AG04449 (cell line): ENCODE measurements around the gene DPP9.

Source experiments
- CTCF ChIA-PET: fragments of 350-600 bp; formaldehyde crosslinking; extraction: SDS; loops from one replicate; lab custom pipeline; 2021; ENCODE audit warnings: antibody characterized with exemption; lab: Yijun Ruan, JAX
- POLR2A ChIA-PET: fragments of 400-600, 350-600 bp; formaldehyde crosslinking; extraction: SDS; loops from one replicate; lab custom pipeline; 2020; ENCODE audit warnings: antibody characterized with exemption, inconsistent platforms; lab: Yijun Ruan, JAX
- DNase-seq: peaks from one replicate; pipeline ENCODE4 v3.0.0-alpha.2; 2010; ENCODE audit warnings: low read depth, low spot score
- H3K4me3 ChIP-seq: 2 replicates; pipeline ENCODE4 v1.5.1; 2011; ENCODE audit warnings: low read depth, mild to moderate bottlenecking, control low read depth, low read length
- TF ChIP-seq, protein P1 (sequence below): IDR thresholded peaks from one replicate; pipeline ENCODE4 v1.5.1; 2011; ENCODE audit warnings: mild to moderate bottlenecking, moderate library complexity, low read length, control low read depth, inconsistent platforms; ENCODE audit not compliant: insufficient read depth; ENCODE audit errors: missing control alignments

DPP9 gene

DNA sequence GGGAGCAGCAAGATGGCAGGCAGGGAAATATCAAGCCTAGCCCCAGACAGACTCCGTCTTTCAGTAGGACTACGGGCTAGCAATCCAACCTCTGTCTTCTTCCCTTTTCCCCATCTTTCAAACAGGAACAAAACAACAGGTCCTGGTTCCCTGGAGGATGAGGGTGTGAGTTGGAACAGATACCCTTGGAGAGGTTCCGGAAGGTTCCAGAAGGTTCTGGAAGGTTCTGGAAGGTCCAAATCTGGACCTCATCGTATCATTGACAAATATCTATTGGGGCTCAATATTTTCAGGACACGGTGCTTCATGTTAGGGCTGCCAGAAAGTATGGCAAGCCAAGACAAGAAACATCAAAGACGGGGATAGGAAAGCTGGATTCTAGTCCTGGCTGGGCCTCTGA lies 39.4 kb upstream of the DPP9 start:
- H3K4me3 ChIP-seq, result no peak overlapping the region
- ChIA-PET CTCF (interaction anchor here (5.0 kb wide), 1 partner anchor 27 kb away, joined by 23 read pairs; the partner anchor contains the start of gene FEM1A), POLR2A (no interaction called here)
- TF ChIP-seq, protein P1, sequence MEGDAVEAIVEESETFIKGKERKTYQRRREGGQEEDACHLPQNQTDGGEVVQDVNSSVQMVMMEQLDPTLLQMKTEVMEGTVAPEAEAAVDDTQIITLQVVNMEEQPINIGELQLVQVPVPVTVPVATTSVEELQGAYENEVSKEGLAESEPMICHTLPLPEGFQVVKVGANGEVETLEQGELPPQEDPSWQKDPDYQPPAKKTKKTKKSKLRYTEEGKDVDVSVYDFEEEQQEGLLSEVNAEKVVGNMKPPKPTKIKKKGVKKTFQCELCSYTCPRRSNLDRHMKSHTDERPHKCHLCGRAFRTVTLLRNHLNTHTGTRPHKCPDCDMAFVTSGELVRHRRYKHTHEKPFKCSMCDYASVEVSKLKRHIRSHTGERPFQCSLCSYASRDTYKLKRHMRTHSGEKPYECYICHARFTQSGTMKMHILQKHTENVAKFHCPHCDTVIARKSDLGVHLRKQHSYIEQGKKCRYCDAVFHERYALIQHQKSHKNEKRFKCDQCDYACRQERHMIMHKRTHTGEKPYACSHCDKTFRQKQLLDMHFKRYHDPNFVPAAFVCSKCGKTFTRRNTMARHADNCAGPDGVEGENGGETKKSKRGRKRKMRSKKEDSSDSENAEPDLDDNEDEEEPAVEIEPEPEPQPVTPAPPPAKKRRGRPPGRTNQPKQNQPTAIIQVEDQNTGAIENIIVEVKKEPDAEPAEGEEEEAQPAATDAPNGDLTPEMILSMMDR, result no peak
- DNase-seq, result no peak

DNA sequence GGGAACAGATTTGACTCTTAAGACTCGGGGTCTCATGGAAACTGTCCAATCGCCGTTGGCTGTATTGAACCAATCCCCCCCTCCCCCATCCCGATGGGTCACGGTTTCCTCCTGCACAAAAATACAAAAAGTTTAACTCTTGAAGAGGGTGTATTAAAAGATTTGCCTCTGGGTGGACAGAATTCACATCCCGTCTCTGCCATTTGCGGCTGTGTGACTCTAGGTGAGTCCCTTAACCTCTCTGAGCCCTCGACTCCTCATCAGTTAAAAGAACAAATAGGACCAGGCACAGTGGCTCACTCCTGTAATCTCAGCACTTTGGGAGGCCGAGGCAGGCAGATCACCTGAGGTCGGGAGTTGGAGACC lies 36.6 kb upstream of the DPP9 start:
- peak overlapping the region; percentile 37; the same call in 1 of the 2 replicates for H3K4me3 ChIP-seq
- POLR2A ChIA-PET, result interaction anchor here (0.8 kb wide), 1 partner anchor 31 kb away, joined by 4 read pairs; the partner anchor contains the start of gene FEM1A
- TF ChIP-seq, protein P1, result no peak
- CTCF ChIA-PET, result interaction anchor here (5.0 kb wide), 1 partner anchor 30 kb away, joined by 23 read pairs; the partner anchor contains the start of gene FEM1A
- DNase-seq, result no peak

DNA sequence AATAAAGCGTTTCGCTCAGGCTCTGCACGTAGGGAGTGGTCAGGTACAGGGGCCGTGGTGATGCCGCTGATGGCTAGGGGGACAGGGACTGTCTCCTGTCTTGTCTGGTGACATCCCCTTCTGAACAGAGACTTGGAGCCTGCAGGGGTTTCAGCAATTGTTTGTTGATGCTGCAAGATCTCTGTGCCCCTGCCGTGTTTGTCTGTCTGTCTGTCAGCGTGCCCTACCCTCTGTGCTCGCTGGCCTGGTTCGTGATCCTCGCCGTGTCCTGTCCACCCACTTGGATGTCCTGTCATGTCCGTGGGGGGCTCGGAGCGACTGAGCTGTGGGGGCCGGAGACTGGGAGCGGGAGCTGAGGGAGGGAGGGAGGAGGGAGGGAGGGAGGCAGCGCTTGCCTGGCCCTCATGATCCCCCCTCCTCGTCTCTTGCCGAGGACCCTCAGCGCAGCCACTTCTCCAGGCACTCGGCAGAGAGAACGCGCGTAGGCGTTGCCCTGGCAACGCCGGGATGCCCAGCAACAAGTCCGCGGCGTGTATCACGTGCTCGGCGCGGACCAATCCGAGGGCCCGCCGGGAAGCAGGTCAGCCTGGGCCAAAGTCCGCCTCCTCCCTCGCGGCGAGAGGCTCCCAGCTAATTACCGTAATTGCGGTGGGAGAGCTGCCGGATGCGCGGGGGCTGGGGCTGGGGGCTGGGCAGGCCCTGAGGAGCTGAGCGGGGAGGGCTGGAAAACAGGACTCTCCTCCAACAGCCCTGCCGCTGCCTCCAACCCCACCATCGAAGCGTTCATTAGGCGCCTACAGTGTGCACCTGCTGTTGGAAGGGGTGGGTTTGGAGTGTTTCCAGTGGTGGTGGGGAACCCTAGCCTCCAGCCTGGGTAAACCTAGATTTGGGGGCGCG lies 36.0 kb upstream of the DPP9 start:
- ChIA-PET POLR2A (interaction anchor here (0.8 kb wide), 1 partner anchor 32 kb away, joined by 4 read pairs; the partner anchor contains the start of gene FEM1A), CTCF (interaction anchor here (5.0 kb wide), 1 partner anchor 31 kb away, joined by 23 read pairs; the partner anchor contains the start of gene FEM1A)
- TF ChIP-seq, protein P1, result no peak
- DNase-seq, result peak; percentile 21
- H3K4me3 ChIP-seq, result peak overlapping the region; percentile 37

DNA sequence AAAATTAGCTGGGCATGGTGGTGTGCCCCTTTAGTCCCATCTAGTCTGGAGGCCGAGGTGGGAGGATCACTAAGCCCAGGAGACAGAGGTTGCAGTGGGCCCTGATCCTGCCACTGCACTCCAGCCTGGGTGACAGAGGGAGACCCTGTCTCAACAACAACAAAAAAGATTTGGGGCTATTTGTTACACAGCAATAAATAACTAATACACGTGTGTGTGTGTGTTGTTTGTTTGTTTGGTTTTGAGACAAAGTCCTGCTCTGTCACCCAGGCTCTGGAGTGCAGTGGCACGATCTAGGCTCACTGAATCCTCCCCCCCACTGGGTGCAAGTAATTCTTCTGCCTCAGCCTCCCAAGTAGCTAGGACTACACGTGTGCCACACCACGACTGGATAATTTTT lies 35.0 kb upstream of the DPP9 start:
- TF ChIP-seq, protein P1, result no peak
- ChIA-PET POLR2A (no interaction called here), CTCF (interaction anchor here (5.0 kb wide), 1 partner anchor 32 kb away, joined by 23 read pairs; the partner anchor contains the start of gene FEM1A)
- H3K4me3 ChIP-seq, result no peak overlapping the region
- DNase-seq, result no peak

DNA sequence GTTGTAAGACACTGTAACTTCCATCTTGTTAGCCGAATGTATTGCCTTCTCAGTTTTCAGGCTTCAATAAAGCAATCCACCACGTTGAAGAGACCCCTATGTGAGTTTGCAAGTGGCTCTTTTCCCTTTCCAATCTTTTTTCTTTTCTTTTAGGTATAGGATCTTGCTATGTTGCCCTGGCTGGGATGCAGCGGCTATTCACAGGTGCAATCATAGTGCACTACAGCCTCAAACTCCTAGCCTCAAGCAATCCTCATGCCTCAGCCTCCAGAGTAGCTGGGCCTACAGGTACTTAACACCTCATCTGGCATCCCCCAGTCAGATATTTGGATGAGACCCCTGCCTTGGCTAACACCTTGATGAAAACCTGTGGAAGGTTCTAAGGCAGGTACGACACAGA lies 34.4 kb upstream of the DPP9 start:
- DNase-seq, result no peak
- TF ChIP-seq, protein P1, result no peak
- ChIA-PET CTCF (no interaction called here), POLR2A (no interaction called here)
- H3K4me3 ChIP-seq, result no peak overlapping the region

DNA sequence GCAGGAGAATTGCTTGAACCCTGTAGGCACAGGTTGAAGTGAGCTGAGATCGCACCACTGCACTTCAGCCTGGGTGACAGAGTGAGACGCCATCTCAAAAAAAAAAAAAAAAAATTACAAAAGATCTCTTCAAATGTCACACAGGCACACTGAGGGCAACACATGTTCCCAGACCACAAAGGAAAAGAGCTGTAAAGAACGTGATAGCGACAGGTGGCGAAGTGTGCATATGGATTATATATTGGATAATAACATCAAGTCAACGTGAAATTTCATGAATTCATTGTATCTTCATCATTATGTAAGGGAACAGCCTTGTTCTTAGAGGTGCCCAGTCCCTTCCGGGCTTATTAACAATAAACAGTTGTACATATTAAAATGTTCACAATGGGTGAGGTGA lies 31.8 kb upstream of the DPP9 start:
- H3K4me3 ChIP-seq, result no peak overlapping the region
- ChIA-PET POLR2A (no interaction called here), CTCF (no interaction called here)
- TF ChIP-seq, protein P1, result no peak
- DNase-seq, result no peak
